Measurements from ENCODE around the gene MKI67.

MKI67 gene

DNA sequence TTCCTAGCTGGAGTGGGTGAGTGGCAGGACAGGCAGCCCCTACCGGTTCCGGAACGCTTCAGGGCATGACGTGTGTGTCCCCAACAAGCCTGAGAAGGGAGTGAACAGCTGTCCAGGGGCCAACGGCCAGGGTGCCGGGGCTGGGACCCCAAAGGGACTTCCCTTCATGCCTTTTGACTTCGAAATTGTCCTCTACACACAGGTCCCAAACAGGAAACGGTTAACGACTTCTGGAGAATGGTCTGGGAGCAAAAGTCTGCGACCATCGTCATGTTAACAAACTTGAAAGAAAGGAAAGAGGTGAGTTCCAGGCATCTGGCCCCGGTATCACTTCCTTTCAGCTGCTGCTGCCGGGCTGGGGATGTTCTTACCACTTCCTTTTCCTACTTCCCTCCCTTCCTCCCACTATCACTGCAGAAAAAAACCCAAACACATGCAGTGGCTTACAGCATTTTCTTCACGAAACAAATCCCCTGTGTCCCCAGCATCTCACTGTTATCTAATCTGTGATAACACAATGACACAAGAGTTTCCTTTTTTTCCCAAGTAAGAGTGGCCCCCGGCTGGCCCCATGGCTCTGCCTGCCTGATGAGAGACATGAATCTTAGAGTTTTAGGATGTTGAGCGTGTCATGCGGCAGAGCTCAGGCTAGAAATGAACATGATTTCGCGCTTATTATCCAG lies 63.2 kb downstream of the MKI67 start:
- H3K4me1 ChIP-seq: peaks cover 96% of the 10 kb centered on the region
- no peak; the same call in 1 of the 2 replicates for TF ChIP-seq Cebpa-rat (IDR thresholded peaks at IDR 0.05)
- H3K9me3 ChIP-seq: no peaks in the 10 kb centered on the region
- H3K27me3 ChIP-seq: no peaks in the 10 kb centered on the region
- H3K36me3 ChIP-seq: peaks cover 66% of the 10 kb centered on the region
- H3K4me2 ChIP-seq: peak overlapping the region; percentile 97
- peak overlapping the region; percentile 98 for H3K27ac ChIP-seq
- H3K9ac ChIP-seq: peak overlapping the region; percentile 83
- peak overlapping the region; percentile 60 for H3K4me3 ChIP-seq
- H4K20me1 ChIP-seq: peaks cover 29% of the 10 kb centered on the region

DNA sequence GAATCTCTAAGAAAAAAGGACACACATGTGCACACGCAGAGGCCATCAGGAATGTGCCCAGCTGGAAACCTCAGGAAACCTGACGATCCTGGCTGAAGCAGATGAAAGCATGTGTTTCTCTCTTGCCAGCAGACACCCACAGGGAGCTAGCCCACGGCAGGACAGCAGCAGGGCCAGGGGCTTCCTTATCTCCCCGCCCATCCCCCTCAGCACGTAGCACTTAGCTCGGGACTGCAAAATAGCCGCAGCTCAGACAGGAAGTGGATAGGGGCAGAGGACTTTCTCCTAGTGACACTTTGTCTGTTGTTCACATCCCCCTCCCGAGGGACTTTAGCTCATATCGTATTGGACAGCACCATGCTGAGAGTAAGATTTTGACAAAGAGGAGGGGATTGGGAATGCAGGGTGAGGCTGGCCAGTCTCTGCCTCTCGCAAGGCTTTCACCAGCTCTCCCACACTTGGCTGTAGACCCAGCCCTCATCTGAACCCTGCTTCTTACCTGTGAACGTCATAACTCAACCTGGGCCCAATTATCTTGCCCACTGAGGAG lies 63.8 kb downstream of the MKI67 start:
- peak overlapping the region; percentile 98 for H3K27ac ChIP-seq

DNA sequence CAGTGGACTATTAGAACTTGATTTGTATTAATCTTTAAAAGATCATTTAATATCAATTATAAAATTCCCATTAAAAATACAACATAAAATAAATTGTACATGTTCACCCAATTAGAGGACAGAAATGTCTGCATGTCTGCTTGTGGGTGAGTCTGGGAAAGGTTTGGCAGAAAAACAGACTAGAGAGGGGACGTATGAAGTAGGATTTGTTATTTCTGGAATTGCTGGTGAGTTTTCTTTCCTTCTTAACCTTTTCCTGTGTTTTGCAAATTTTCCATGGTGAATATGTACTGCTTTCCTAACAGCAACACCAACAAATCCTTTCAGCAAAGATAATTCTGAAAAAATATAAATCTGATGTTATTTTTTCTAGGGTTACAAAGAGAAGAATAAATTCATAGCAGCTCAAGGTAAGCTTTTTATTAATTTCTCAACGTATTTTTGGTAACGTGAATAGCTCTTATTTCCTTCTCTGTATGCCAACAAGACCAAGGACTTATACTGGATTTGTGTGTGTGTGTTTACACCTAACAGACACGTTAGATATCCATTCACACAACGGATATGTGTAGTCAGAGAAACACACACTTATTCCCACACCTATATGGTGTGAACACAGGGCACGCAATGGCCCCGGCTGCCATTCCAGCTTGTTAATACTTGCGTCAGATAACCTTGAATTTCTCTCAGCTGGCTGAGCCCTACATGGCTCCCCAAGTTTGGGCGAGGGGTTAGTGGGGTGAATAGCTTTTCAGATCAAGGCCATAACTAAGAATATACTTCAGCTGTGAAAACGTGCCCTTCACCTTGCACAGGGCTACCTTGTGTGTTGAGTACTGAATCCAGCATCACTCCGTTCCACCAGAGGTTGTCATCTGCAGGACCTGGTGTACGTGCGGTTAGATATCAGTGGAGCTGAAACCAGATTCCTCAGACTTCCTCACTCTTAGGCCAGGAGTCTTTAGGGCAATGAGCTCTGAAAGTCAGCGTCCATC lies 64.6 kb downstream of the MKI67 start:
- Histone ChIP-seq H3K9ac (peak overlapping the region; percentile 83), H3K36me3 (peaks cover 66% of the 10 kb centered on the region), H3K4me2 (peak overlapping the region; percentile 97)

More for the DNA sequence above, 63.8 kb downstream of the MKI67 start:
- Histone ChIP-seq H3K4me2 (peak overlapping the region; percentile 97), H3K36me3 (peaks cover 66% of the 10 kb centered on the region), H3K9me3 (no peaks in the 10 kb centered on the region), H4K20me1 (peaks cover 29% of the 10 kb centered on the region), H3K4me3 (peak overlapping the region; percentile 60), H3K4me1 (peaks cover 96% of the 10 kb centered on the region), H3K27me3 (no peaks in the 10 kb centered on the region), H3K9ac (peak overlapping the region; percentile 83)
- no peak for TF ChIP-seq Cebpa-rat (IDR thresholded peaks at IDR 0.05)

DNA sequence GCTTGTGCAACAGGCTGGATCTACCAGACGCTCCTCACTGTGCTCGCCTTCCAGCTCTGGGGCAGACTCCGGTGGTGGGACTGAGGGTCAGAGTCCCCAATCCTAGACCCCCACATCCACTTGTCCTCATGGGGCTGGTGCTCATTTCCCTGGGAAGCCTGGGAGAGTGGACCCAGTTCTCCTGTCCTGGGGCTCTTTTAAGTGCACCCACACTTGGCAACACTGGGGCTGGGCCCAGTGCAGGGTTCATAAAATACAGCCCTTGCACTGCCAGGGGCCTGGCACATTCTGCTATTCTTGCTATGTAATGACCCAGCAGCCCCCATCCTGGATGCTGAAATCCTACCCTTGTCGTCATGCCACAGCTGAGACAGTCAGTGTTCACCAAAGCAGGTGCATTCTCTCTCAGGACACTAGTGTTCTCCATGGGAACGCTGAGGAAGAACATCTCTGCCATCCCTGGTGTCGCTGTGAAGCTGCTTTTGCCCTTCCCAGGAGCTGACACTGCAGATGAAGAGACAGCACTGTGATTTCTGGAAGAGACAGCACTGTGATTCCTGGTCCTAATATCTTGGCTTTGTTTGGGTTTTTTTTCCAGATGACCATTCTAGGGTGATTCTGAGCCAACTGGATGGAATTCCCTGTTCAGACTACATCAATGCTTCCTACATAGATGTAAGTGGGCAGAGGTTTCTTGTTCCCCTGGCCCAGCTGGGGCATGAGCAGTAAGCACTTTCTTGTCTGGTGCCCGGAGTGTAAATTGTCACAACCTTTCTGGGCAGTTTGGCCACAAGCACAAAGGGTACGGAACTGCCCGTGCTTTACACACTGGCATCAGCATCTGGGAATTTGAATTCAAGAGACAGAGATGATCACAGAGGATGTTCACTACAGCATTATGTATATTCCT lies 65.6 kb downstream of the MKI67 start:
- no peaks in the 10 kb centered on the region for H3K27me3 ChIP-seq
- H3K9ac ChIP-seq: 0 out of 2 replicates have a peak overlapping the region, but pooled peaks have one; percentile 22
- H3K4me2 ChIP-seq: peak overlapping the region; percentile 97
- H3K9me3 ChIP-seq: no peaks in the 10 kb centered on the region
- peaks cover 89% of the 10 kb centered on the region for H3K4me1 ChIP-seq
- peaks cover 66% of the 10 kb centered on the region for H3K36me3 ChIP-seq
- H3K27ac ChIP-seq: peak overlapping the region; percentile 98
- H3K4me3 ChIP-seq: no peak overlapping the region
- H4K20me1 ChIP-seq: peaks cover 44% of the 10 kb centered on the region
- TF ChIP-seq Cebpa-rat (IDR thresholded peaks at IDR 0.05): no peak

More for the DNA sequence above, 64.6 kb downstream of the MKI67 start:
- H3K27me3 ChIP-seq: no peaks in the 10 kb centered on the region
- peak overlapping the region; percentile 60 for H3K4me3 ChIP-seq
- peak overlapping the region; percentile 98 for H3K27ac ChIP-seq
- H3K9me3 ChIP-seq: no peaks in the 10 kb centered on the region
- H3K4me1 ChIP-seq: peaks cover 94% of the 10 kb centered on the region
- peaks cover 34% of the 10 kb centered on the region for H4K20me1 ChIP-seq
- no peak for TF ChIP-seq Cebpa-rat (IDR thresholded peaks at IDR 0.05)

DNA sequence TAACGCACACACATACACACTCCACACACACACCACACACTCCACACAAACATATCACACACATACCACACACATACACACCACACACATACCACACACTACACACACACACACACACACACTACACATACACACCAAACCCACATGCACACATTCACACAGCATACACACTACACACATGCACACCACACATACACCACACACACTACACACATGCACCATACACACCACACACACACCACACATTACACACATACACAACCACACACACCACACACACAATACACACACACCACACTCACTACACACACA lies 66.3 kb downstream of the MKI67 start:
- H3K9ac ChIP-seq: no peak overlapping the region
- peaks cover 66% of the 10 kb centered on the region for H3K36me3 ChIP-seq
- no peaks in the 10 kb centered on the region for H3K9me3 ChIP-seq
- H4K20me1 ChIP-seq: peaks cover 47% of the 10 kb centered on the region
- peaks cover 89% of the 10 kb centered on the region for H3K4me1 ChIP-seq
- no peak for TF ChIP-seq Cebpa-rat (IDR thresholded peaks at IDR 0.05)
- no peak overlapping the region for H3K4me3 ChIP-seq
- H3K27me3 ChIP-seq: no peaks in the 10 kb centered on the region
- H3K27ac ChIP-seq: peak overlapping the region; percentile 98
- H3K4me2 ChIP-seq: peak overlapping the region; percentile 97

DNA sequence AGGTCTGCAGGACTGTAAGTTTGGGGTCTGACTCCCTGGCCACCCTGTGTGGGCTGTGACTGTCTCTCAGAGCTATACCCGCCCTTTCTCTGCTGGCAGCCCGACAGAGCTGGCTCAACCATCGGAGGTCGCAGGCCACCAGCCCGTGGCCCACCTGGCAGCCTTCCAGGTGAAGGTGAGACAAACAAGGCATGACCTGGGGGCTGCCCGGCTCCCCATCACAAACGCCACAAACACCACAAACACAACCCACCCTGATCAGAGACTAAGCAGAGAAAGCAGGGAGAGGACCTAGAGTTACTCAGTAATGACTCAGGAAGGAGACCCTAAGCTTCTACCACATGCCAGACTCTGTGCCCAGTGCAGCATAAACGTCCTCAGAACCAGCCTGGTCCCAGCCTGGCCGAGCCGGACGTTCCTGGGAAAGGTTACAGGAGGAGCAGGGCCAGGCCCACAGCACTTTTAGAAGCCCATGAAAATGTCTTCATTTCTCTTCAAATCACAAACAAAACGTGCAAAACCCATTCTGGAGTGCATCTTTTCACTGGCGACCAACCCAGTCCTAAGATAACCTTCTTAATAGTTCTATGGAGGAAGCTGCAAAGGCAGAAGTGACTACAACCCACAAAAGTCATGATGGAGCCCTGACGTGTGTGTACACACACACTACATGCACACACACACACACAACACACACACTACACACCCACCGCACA lies 66.8 kb downstream of the MKI67 start:
- H3K9ac ChIP-seq: peak overlapping the region; percentile 46; the same call in 1 of the 2 replicates
- H3K9me3 ChIP-seq: no peaks in the 10 kb centered on the region
- TF ChIP-seq Cebpa-rat (IDR thresholded peaks at IDR 0.05): no peak
- peak overlapping the region; percentile 98 for H3K27ac ChIP-seq
- H3K4me2 ChIP-seq: peak overlapping the region; percentile 97
- no peaks in the 10 kb centered on the region for H3K27me3 ChIP-seq
- H3K36me3 ChIP-seq: peaks cover 70% of the 10 kb centered on the region
- peaks cover 51% of the 10 kb centered on the region for H4K20me1 ChIP-seq
- H3K4me1 ChIP-seq: peaks cover 90% of the 10 kb centered on the region
- H3K4me3 ChIP-seq: no peak overlapping the region

DNA sequence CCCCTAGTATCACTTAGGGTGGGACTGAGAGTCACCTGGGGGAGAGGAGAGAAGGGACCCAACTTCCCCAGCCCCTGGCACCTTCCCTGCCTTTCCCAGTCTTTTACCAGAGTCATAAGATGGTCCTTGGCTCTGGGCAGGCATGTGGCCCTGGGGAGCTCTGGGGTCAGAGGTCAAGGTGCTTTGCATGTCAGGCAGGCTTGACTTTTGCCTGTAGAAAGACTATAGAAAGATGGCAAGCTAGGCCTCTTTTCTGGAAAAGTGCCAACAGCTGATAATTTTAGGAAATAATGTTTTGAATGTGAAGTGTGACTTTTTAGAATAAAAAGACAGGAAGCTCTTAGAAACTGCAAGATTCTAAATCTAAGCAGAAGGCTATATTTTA lies 67.5 kb downstream of the MKI67 start:
- peak overlapping the region; percentile 97 for H3K4me2 ChIP-seq

DNA sequence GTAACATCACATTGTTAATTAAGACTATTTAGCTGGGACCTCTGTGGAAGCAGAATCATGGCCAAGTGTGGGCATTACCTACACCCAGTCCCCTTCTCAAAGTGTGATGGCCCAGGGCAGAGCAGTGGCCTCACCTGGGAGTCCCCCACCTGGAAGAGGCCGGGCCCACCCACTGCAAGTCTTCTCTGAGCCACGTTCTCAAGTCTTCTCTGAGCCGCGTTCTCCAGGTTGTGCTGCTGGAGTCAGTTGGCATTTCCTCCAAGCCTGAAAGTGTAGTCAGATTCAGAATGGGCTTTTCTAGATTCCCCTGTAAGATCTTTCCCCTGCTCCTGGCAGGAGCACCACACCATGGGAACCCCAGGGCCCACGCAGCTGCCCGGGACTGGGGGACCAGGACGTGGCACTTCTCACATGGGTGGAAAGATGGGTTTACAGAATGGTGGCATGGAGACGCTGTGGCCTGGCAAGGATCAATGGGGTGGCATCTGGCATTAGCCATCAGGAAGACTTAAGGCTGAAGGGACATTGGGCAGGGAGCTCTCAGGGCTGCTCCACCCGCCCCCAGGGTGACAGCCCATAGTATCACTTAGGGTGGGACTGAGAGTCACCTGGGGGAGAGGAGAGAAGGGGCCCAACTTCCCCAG lies 68.0 kb downstream of the MKI67 start:
- Histone ChIP-seq H3K4me1 (peaks cover 90% of the 10 kb centered on the region), H3K9ac (0 out of 2 replicates have a peak overlapping the region, but pooled peaks have one; percentile 46), H3K4me3 (no peak overlapping the region), H3K36me3 (peaks cover 82% of the 10 kb centered on the region), H3K9me3 (no peaks in the 10 kb centered on the region), H3K27ac (peak overlapping the region; percentile 98), H3K27me3 (no peaks in the 10 kb centered on the region), H3K4me2 (peak overlapping the region; percentile 97), H4K20me1 (peaks cover 62% of the 10 kb centered on the region)
- TF ChIP-seq Cebpa-rat (IDR thresholded peaks at IDR 0.05): no peak

More for the DNA sequence above, 67.5 kb downstream of the MKI67 start:
- no peak for TF ChIP-seq Cebpa-rat (IDR thresholded peaks at IDR 0.05)
- Histone ChIP-seq H3K4me1 (peaks cover 90% of the 10 kb centered on the region), H4K20me1 (peaks cover 57% of the 10 kb centered on the region), H3K27me3 (no peaks in the 10 kb centered on the region), H3K9ac (peak overlapping the region; percentile 46; the same call in 1 of the 2 replicates), H3K9me3 (no peaks in the 10 kb centered on the region), H3K4me3 (no peak overlapping the region), H3K27ac (peak overlapping the region; percentile 98), H3K36me3 (peaks cover 77% of the 10 kb centered on the region)
